Fibroblast of skin of abdomen (primary cell): ENCODE data around the gene KIF27.
"Not testable (repeated sequence)": the region's sequence is repeated elsewhere in the genome, so short reads cannot be mapped to it uniquely, and the experiment has no call there.

Source experiments
- DNase-seq: peaks from one replicate; pipeline ENCODE4 v3.0.0-alpha.2; 2013

KIF27 gene

DNA sequence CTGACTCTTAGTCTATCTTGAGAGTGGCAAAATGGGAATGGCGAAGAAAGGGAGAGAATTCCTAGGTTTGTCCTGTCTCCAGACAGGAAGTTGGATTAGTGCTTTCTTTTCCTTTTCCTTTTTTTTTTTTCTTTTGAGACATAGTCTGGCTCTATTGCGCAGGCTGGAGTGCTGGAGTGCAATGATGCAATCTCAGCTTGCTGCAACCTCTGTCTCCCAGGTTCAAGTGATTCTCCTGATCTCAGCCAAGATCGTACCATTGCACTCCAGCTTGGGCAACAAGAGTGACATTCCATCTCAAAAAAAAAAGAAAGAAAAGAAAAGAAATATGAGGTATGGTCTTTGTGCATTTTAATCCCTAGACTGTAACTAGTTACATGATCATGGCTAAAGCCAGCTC is 12.6 kb upstream of the KIF27 start:
- DNase-seq = peak; percentile 68

DNA sequence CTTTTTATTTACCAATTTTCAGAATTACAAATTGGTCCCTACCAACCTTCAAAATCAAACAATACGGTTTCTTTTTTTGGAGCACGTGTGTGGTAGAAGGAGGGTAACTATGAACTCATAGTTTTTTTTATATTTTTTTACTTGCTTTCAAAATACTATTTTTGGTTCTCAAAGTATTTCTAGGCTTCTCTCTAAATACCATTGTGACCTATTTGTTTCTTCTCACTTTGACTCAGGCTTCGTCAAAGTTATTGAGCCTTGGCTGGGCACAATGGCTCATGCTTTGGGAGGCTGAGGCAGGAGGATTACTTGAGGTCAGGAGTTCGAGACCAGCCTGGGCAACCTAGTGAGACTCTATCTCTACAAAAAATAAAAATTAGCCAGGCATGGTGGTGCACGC is 11.6 kb upstream of the KIF27 start:
- no peak for DNase-seq

DNA sequence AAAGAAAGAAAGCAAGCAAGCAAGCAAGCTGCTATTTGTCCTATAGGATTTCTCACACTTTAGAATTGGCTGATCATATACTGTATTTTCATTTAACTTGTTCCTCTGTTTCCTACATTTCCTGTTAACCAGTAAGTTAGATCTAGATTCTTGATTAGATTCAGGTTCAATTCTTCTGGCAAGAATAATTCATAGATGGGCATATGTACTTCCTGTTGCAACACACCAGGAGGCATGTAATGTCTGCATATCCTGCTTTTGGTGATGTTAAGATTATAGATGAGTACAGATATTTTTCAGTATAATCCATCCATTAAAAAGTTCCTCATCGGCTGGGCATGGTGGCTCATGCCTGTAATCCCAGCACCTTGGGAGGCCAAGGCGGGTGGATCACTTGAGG is 10.8 kb upstream of the KIF27 start:
- no peak for DNase-seq

DNA sequence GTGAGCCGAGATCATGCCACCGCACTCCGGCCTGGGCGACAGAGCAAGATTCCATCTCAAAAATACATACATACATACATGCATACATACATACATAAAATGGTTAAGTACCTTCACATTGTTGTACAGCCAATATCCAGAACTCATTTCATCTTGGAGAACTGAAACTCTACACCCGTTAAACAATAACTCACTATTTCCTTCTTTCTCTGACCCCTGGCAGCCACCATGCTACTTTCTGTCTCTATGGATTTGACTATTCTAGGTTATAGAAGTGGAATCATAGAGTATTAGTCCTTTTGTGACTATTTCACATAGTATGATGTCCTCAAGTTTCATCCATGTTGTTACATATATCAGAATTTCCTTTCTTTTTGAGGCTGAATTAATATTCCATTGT is 9.6 kb upstream of the KIF27 start:
- DNase-seq = no peak

DNA sequence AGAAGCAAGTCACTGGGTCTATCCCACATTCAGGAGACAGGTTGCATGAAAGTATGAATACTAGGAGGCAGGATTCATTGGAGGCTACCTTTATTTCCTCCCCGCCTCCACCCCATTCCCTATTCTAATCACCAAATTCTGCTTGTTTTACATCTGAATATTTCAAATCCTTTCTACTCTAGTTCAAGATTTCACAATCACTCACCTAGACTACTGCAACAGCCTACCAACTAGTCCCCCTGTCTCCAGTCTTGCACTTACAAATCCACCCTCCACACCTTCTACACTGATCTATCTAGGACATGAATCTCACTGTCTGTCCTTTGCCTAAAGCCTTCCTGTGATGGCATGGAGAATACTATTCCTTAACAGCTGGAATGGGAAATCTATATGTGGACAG is 6.4 kb upstream of the KIF27 start:
- no peak for DNase-seq

DNA sequence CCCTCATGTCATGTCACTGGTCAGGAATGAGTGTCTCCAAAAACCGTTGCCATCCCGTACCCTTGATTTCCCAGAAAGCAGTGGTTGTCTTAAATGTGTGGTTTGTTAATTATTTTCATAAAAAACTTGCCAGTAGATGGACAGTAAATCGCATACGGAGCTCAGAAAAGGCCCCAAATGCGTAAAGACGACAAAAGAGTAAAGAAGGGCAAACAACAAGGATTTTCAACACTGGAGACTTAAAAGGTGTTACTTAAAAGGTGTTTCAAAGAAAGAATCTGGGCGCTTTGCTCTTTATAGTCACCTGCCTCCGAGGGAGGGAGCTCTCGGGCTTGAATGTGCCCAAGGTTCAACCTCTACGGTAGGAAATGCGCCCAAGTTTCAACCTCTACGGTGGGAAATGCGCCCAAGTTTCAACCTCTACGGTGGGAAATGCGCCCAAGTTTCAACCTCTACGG is 734 bp downstream of the KIF27 start:
- no peak for DNase-seq

DNA sequence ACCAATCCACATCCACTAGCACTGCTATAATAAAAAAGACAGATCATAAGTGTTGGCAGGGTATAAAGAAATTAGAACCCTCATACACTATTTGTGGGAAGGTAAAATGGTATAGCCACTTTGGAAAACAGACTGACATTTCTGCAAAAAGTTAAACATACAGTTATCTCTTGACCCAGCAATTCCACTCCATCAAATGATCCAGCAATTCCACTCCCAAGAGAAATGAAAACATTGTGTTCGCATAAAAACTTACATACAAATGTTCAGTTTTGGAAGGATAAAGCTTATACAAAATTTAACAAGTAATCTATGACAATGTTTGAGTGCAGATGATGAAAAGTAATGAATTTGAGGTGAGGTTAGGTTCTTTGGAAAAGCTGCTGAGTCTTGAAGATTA is 2.1 kb downstream of the KIF27 start:
- no peak for DNase-seq

DNA sequence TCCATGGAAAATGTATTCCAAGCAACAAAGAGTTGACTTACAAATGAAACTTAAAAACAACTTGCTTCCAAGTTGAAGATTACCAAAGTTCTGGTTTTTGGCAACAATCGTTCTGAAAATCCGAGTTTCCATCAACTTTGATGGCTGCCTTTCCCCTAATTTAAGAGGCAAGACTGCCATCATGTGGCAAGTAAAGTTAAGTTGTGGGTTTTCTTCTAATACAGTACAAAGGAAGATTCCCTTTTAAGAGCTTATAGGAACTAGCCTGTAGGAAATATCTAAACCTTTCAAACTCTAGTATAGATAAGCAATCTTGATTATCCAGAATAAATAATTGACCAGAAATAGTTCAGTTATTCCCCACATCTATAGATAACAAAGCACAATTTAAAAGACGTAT is 9.0 kb downstream of the KIF27 start:
- peak; percentile 30 for DNase-seq

DNA sequence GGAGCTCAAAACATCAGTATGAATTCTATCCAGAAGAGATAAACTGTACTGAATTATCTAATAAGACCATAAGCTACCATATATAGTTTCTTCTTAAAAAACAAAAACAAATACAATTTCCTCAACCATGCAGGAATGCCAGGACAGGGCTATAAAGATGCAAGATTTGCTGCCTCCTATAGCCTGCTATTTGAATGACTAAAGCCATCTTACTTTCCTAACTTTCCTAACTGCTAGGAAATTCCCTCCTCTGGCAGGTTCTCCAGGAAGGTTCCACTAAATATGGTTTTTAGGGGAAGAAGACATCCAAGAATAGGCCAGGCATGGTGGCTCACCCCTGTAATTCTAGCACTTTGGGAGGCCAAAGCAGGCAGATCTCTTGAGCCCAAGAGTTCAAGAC is 15.1 kb downstream of the KIF27 start:
- DNase-seq = no peak

DNA sequence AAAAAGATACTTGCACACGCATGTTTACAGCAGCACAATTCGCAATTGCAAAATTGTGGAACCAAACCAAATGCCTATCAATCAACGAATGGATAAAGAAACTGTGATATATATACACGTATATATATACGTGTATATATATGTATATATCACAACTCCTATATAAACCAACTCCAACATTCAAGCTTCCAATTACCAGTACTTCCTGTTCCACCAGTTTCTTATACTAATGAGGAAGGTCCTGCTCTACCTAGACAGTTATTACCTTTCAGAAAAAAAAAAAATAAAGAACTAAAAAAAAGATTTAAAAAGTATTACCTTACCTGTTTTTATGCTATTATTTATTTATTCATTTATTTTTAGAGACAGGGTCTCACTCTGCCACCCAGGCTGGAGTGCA is 20.6 kb downstream of the KIF27 start:
- DNase-seq = not testable (repeated sequence)

DNA sequence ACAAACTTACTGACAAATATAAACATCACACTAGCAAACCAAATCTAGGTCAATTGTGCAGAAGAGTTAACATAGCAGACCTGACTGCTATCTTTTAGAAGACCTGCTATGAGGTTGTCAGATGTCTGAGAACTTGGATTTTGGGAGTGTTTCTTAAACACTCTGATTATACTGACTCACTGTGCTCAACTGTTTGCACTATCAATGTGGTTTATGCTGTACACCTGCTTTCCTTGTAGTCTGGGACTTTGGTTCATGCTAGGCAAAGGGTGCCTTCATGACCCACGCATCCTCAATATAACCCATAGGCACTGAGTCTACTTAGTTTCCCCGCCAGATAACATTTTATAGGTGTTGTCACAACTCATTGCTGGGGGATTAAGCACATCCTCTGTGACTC is 26.9 kb downstream of the KIF27 start:
- DNase-seq = not testable (repeated sequence)

DNA sequence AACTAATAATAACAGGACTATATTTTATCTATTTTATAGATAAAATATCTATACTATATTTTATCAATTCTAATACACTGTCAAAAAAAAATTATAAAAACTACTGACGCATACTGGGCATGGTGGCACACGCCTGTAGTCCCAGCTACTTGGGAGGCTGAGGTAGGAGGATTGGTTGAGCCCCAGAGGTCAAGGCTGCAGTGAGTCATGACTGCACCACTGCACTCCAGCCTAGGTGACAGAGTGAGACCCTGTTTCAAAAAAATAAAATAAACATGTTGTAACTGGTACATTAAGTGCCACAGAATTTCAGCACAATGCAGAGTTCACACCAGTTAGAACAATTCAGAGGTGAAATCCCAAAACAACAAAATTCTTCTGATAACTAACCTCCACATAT is 34.7 kb downstream of the KIF27 start:
- DNase-seq = not testable (repeated sequence)

DNA sequence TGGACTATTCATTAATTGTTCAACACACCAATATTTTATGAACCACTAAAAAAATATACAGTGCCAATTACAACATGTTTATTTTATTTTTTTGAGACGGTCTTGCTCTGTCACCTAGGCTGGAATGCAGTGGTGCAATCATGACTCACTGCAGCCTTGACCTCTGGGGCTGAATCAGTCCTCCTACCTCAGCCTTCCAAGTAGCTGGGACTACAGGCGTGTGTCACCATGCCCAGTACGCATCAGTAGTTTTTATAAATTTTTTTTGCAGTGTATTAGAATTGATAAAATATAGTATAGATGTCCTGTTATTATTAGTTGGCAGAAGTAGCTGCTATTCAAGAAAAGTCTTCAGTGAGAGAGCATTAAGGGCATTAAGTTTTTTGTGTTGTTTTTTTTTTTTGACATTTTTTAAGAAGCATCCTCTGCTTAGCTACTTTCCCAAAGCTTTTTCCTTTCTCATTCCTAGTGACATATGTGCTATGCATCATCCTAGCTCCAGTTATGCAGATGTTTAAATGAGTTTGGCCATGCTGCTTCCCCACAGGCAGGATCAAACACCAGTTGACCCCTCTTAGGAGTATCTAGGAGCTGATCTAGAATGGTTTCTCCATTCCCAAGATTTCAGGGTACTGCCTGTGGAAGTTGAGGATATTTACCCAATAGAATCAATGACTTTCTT is 35.5 kb downstream of the KIF27 start:
- DNase-seq = peak; percentile 87

DNA sequence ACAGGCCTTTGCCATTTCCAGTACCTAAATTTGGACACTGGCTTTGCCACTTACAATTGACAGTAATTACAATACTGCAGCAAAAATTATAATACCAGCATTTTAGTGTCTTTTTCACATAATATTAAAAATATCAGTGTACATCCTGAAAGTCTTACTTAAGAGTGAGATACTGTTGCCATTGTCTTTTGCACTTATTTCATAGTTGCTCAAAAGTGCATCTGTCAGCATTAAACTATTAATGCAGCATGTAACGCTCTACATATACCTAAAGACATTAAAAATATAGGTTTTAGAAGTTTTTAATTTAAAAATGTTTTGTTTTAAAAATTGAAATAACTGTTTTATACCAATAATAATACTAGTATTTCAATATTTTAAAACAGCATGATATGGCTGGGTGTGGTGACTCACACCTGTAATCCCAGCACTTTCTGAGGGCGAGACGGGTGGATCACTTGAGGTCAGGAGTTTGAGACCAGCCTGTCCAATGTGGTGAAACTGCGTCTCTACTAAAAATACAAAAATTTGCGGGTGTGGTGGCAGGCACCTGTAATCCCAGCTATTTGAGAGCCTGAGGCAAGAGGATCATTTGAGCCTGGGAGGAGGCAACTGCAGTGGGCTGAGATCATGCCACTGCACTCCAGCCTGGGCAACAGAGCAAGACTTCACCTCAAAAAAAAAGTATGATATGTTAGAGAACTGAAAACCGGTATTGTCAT is 39.4 kb downstream of the KIF27 start:
- not testable (repeated sequence) for DNase-seq

DNA sequence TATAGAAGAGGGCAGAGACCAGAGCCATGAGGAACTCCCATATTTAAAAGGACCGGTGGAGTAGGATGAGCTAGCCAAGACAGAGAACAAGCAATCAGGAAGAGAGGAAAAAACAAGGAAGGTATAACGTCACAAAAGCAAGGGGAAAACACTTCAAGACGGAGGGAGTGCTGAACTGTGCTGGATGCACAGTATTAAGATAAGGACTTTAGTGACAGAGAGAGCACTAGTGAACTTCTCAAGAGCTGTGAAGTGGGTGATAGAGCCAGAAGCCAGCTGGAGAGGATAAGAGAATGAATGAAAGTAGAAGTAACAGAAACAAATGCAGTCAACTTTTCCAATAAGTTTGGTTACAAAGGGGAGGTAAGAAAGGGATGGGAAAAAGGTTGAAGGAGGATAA is 45.7 kb downstream of the KIF27 start:
- DNase-seq = not testable (repeated sequence)

DNA sequence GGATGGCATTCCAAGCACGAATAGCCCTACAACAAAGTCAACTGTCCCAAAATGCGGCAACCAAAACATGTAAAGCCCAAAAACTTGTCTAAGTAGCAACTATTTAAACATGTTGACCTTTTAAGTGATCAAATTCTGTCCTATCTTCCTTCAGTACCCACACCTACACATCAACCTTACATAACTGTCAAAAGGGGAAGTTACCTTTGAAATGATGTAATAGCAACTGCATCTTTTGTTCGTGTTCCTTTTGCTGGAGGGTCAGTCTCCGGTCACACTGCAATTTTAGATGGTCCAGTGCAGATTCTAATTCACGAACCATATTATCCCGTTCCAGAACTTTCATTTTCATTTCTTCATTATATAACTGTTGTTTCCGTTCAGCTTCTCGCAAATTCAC is 71.3 kb downstream of the KIF27 start:
- not testable (repeated sequence) for DNase-seq

DNA sequence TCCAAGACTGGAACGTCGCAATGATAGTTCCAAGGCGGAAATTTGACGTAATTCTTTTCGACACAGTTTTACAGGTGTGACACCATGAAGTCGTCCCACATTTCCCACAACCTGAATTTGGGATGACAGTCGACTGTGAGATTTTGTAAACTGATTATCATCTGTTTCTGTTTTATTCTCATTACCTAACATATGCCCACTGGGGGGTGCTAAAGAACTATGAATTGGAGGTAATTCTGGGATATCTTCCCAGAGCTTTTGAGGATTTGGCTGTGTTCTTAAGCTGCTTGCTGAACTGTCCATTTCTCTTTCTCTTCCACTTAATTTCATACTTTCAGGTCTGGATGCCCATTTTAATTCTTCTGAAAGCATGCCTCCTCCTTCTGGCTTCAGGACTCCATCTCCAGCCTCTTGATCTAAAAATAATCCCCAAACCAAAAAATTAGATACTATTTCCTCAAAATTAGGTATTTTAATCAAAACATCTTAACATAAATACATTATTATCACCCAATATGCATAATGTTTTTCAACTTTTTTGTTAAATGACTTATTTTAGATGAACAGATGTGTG is 84.1 kb downstream of the KIF27 start:
- DNase-seq = not testable (repeated sequence)

DNA sequence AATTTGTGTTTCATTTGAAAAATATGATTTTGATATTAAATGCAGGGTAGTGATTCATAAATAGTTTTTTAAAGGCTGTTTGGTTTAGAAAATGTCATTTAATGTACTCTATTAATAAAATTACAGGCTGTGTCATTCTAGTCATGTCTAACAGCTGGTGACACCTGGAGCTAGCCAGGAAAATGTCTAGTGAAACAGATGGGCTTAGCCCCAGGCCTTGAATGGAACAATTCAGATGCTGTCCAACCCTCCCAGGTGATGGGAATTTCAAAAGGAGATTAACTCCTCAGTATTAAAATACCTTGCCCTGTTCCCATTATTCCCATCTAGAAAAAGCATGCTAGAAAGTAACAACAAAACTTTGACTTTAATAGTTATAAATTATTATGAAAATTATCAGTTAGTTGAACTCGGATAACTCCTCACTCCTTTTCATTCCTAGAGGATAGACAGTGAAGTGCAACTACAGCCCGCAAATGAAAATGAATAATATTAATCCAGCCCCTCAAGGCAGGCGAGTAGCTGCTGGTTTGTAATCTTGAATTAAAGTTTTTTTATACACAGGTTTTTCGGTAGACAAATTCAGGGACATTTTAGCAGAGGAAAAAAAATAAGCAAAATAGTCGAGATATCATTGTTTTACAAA is 90.7 kb downstream of the KIF27 start:
- DNase-seq = not testable (repeated sequence)

DNA sequence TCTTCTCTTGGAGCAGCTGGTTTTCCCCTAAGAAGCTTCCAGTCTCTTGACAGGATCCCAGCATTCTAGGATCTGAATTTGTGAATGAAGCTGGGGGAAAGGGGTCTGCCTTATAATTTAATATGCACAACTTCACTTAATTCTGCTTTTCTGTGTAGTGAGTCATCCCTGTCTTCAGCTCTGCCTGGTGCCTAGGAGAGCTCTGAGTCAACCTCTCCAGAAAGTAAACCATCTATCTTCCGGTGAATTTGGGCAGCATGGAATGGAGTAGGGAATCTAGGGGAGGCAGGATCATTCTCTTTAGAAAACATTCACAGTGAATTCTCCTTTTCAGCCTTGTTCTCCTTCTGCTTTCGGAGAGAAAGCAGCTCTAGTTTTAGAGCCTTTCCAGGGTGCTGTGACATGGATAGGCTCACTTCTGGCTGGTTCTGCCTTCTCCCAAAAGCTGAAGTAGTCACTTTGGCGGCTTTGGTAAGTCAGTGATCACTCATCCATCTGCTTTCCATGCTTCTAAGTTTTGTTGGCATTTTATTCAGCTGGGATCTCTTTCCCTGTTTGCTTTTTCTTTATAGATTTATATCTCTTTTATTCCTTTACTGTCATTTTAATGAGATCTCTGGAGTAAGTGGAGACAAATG is 96.1 kb downstream of the KIF27 start:
- peak; percentile 50 for DNase-seq

DNA sequence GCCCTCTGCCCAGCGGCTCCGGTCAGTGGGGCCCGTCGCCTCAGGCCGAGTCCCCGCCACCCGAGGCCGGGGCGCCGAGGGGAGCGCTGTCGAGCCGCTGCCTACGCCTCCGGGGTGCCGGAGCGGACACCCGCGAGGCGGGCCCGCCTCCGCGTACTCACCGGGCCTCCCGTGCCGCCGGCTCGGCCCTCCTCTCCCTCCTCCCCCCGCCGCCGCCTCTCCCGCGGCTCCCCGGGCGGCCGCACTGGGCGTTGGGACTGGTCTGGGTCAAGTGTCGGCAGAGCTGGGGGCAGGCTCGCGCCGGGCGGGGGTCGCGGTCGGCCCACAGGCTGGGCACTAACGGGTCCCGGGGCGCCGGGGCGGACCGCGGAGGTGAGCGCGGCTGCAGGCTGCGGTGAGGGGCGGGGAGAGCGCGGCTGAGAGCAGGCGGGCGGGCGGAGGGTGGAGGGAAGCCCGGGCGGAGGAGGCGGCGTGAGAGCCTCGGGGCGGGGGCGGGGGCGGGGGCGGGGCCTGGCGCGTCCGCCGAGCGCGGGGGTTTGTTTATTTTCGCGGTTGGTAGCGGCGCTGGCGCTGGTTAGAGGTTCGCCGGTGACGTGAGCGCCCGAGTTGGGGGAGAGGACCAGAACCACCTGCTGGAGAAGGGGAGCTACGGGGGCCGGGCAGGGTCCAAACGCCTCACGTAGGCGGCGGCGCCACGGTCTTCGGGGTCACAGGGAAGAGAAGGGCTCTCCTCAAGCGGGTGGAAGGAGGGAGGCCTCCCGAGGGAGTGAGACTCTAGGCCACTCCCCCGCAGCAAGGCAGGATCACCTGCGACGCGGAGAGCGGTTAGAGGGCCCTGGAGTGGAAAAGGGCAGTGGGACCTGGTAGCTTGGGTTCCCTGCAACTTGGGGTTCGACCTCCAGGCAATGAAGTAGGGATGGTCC is 103.6 kb downstream of the KIF27 start, which contains the start of gene GKAP1:
TSS of gene GKAP1 (minus strand) at position 414 of the 923 bp plus-strand sequence. CDS start 11,252 bp downstream, outside the sequence.
- DNase-seq = peak; percentile 43

DNA sequence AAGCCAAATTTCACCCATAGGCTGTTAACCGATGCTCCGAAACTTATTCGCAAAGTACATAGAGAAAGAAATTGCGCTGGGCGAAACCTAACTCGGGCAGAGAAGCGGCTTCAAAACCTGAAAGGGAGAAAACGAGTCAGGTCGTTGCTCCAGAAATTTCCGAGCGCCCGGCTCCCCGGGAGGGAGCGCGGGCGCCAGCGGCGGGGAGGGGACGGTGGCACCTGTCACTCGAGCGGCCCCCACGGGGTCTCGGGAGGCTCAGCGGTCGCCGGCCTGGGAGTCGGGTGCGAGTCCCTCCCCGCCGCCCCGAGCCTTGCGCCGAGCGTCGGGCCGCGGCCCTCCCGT is 104.2 kb downstream of the KIF27 start:
- DNase-seq = not testable (repeated sequence)

DNA sequence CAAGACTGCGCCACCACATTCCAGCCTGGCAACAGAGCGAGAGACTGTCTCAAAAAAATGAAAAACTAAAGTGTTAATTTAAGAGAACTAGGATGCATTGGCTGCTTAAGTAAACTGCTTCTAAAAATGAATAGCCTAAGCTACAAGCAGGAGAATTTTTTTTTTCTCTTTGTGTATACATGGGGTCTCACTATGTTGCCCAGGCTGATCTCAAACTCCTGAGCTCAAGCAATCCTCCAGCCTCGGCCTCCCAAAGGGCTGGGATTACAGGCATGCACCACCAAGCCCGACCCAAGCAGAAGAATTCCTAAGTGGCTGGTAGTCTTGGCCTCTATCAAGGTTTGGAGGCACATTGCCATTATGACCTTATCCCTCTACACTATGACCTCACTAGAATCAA is 106.1 kb downstream of the KIF27 start:
- DNase-seq = not testable (repeated sequence)
